Prostate gland (tissue), 2 donors: ENCODE data around the gene TSEN54. TPM values are rescaled to one million over a fixed set of nuclear protein-coding genes. Genes with fewer than 3 reads are reported as not detected.

Experiments used
- DNase-seq: peaks from one replicate; pipeline ENCODE4 v3.0.0-alpha.2; 2019; ENCODE audit warnings: low spot score
- H3K27ac ChIP-seq, 2 donors: fragments of 200-600 bp; sonication (generic); 2 replicates each; pipeline ENCODE4 v1.5.1; 2017 to 2019
- H3K27me3 ChIP-seq: fragments of 200-600 bp; sonication (generic); replicated peaks from 2 replicates; pipeline ENCODE4 v1.5.1; 2019; ENCODE audit not compliant: insufficient read depth
- H3K36me3 ChIP-seq, 2 donors: fragments of 200-600 bp; sonication (generic); 1 replicate in 1 of 2; 2 replicates in 1 of 2; pipeline versions ENCODE4 v1.5.1 to v1.8.1; 2017 to 2019
- H3K4me1 ChIP-seq: fragments of 200-600 bp; sonication (generic); replicated peaks from 2 replicates; pipeline ENCODE4 v1.5.1; 2019
- H3K4me3 ChIP-seq, 2 donors: fragments of 200-600 bp; sonication (generic); 2 replicates each; pipeline ENCODE4 v1.5.1; 2017 to 2019
- H3K9me3 ChIP-seq: fragments of 200-600 bp; sonication (generic); 2 replicates; pipeline ENCODE4 v1.5.1; 2017
- POLR2A ChIP-seq: fragments of 450-650 bp; IDR thresholded peaks from one replicate; pipeline ENCODE4 v1.6.1; 2016; ENCODE audit warnings: antibody characterized with exemption, mild to moderate bottlenecking
- POLR2AphosphoS5 ChIP-seq: sonication (generic); formaldehyde crosslinking; IDR thresholded peaks from one replicate; pipeline ENCODE4 v1.6.1; 2017; ENCODE audit warnings: antibody characterized with exemption
- WGBS: methylation state at CpG from one replicate; pipeline ENCODE4 v1.1.5; 2018; 5-methylcytosine and 5-hydroxymethylcytosine counted together
- intact Hi-C: fragments of 100-400 bp; cut with DNase I; formaldehyde crosslinking; loops from one replicate; pipeline ENCODE4 v1.14.2; 2022
- total RNA-seq, 2 donors: library from RNA; depleted of rRNA; stranded (reverse); fragments of >200 nt; gene quantifications; one replicate each; pipeline ENCODE4 v1.1.0, GENCODE V29; 2016
- TF ChIP-seq, protein P1 (sequence below), 4 experiments: fragments of 200-600 bp in 2 of 4; fragments of 450-650 bp in 2 of 4; sonication (generic) in 2 of 4; IDR thresholded peaks; 1 replicate in 3 of 4; 2 replicates in 1 of 4; pipeline ENCODE4 v1.5.1; 2016 to 2019; ENCODE audit warnings: antibody characterized with exemption in 4 of 4, mild to moderate bottlenecking in 2 of 4, moderate library complexity in 2 of 4

Gene TSEN54
- total RNA-seq, 2 donors from 2014 or later: 45.9 to 56.2 TPM

DNA sequence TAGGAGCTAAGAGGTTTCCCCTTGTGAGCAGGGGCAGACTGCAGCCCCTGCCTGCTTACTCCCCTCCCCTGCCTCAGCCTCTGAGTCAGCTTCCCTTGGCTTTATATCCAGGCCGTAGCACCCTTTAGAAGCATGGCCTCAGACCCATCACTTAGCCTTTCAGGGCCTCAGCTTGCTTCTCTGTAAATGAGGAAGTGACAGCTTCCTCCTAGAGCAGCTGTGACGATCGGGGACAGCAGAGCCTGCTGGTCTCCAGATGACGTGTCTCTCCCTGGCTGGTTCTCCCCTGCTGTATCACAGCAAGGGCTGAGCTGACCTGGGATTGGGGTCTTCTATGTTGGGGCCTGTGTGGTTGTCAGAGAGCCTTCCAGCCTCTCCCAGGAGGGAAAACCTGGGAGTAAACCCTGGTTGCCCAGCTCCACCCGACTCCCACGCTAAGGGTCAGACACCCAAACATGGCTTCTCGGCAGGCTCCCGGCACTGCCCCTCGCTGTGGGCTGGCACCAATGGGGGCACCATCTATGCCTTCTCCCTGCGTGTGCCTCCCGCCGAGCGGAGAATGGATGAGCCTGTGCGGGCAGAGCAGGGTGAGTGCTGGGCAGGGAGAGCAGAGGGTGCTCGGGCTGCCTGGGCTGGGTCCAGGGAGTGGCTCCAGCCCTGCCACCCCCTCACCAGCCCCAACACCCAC, 55.0 kb downstream of the TSEN54 start:
- Histone ChIP-seq H3K27ac (no peak overlapping the region), H3K4me3 (no peak overlapping the region), H3K36me3 (no peaks in the 10 kb centered on the region), H3K27me3 (no peaks in the 10 kb centered on the region), H3K4me1 (no peaks in the 10 kb centered on the region), H3K9me3 (no peaks in the 10 kb centered on the region)
- DNase-seq: no peak
- intact Hi-C loops: no loop called here
- TF ChIP-seq, protein P1, sequence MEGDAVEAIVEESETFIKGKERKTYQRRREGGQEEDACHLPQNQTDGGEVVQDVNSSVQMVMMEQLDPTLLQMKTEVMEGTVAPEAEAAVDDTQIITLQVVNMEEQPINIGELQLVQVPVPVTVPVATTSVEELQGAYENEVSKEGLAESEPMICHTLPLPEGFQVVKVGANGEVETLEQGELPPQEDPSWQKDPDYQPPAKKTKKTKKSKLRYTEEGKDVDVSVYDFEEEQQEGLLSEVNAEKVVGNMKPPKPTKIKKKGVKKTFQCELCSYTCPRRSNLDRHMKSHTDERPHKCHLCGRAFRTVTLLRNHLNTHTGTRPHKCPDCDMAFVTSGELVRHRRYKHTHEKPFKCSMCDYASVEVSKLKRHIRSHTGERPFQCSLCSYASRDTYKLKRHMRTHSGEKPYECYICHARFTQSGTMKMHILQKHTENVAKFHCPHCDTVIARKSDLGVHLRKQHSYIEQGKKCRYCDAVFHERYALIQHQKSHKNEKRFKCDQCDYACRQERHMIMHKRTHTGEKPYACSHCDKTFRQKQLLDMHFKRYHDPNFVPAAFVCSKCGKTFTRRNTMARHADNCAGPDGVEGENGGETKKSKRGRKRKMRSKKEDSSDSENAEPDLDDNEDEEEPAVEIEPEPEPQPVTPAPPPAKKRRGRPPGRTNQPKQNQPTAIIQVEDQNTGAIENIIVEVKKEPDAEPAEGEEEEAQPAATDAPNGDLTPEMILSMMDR (IDR thresholded peaks at IDR 0.05): no peak
- no peak for TF ChIP-seq POLR2A
- TF ChIP-seq POLR2AphosphoS5: no peak
- 85% methylated on average over 15 of the region's 15 CpGs for WGBS

DNA sequence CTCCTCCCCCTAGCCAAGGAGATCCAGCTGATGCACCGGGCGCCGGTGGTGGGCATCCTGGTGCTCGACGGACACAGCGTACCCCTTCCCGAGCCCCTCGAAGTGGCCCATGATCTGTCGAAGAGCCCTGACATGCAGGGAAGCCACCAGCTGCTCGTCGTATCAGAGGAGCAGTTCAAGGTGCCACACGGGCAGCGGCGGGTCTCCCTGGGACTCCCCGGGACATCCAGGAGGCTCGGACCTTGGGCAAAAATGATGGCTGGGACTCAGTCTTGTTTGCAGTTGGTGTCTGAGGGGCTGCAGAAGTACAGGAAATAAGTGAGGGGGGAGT, 55.5 kb downstream of the TSEN54 start:
- H3K4me3 ChIP-seq: no peak overlapping the region
- WGBS: 95% methylated on average over 16 of the region's 16 CpGs
- DNase-seq: no peak
- no peaks in the 10 kb centered on the region for H3K27me3 ChIP-seq
- no peak overlapping the region for H3K27ac ChIP-seq
- no peaks in the 10 kb centered on the region for H3K36me3 ChIP-seq
- TF ChIP-seq POLR2AphosphoS5 (no peak), POLR2A (no peak)
- TF ChIP-seq, protein P1 (IDR thresholded peaks at IDR 0.05): no peak
- no peaks in the 10 kb centered on the region for H3K4me1 ChIP-seq
- no peaks in the 10 kb centered on the region for H3K9me3 ChIP-seq
- intact Hi-C loops: no loop called here

DNA sequence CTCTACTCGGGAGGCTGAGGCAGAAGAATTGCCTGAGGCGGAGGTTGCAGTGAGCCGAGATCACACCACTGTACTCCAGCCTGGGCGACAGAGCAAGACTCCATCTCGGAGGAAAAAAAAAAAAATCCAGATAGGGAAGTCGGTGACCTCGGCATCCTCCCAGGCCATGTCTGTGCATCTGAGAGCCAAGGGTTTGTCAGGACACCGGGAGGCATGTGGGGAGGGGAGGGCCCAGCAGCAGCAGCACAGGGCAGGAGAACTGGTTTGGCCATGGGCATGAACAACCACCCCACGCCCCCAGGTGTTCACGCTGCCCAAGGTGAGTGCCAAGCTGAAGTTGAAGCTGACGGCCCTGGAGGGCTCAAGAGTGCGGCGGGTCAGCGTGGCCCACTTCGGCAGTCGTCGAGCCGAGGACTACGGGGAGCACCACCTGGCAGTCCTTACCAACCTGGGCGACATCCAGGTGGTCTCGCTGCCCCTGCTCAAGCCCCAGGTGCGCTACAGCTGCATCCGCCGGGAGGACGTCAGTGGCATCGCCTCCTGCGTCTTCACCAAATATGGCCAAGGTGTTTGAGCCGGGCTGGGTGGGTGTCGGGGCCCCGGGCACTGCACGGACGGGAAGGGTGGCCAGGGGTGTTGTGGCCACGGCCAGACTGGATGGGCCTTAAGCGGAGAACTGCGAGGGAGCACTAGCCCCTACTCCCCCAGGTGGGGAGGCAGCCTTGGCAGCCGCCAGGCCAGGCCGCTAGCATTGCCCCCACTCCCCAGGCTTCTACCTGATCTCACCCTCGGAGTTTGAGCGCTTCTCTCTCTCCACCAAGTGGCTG, 56.6 kb downstream of the TSEN54 start:
- Histone ChIP-seq H3K4me1 (no peaks in the 10 kb centered on the region), H3K36me3 (no peaks in the 10 kb centered on the region), H3K27ac (no peak overlapping the region), H3K4me3 (no peak overlapping the region), H3K27me3 (no peaks in the 10 kb centered on the region), H3K9me3 (no peaks in the 10 kb centered on the region)
- intact Hi-C loops: no loop called here
- 85% methylated on average over 31 of the region's 39 CpGs for WGBS
- DNase-seq: no peak
- no peak for TF ChIP-seq POLR2A
- TF ChIP-seq, protein P1 (IDR thresholded peaks at IDR 0.05): no peak
- TF ChIP-seq POLR2AphosphoS5: no peak

DNA sequence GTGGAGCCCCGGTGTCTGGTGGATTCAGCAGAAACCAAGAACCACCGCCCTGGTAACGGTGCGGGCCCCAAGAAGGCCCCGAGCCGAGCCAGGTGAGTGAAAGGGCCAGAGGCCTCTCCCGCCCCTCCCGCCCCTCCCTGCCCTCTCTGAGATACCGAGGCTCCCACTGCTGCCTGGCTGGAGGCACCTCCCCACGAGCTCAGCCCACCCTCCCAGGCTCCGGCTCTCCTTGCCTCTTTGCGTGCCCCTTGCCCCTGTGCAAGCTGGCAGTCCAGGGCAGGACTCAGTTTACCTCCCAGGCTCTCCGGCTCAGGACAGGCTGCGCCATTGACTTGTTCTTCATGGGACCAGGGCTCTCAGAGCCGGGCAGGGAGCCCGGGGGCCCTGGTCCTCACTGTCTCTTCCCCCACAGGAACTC, 57.2 kb downstream of the TSEN54 start:
- TF ChIP-seq, protein P1 (IDR thresholded peaks at IDR 0.05): no peak
- no peak for TF ChIP-seq POLR2A
- no peak for TF ChIP-seq POLR2AphosphoS5
- Histone ChIP-seq H3K36me3 (no peaks in the 10 kb centered on the region), H3K4me1 (no peaks in the 10 kb centered on the region), H3K27ac (no peak overlapping the region), H3K9me3 (no peaks in the 10 kb centered on the region), H3K4me3 (no peak overlapping the region), H3K27me3 (no peaks in the 10 kb centered on the region)
- intact Hi-C loops: no loop called here
- 88% methylated on average over 16 of the region's 16 CpGs for WGBS
- DNase-seq: no peak

DNA sequence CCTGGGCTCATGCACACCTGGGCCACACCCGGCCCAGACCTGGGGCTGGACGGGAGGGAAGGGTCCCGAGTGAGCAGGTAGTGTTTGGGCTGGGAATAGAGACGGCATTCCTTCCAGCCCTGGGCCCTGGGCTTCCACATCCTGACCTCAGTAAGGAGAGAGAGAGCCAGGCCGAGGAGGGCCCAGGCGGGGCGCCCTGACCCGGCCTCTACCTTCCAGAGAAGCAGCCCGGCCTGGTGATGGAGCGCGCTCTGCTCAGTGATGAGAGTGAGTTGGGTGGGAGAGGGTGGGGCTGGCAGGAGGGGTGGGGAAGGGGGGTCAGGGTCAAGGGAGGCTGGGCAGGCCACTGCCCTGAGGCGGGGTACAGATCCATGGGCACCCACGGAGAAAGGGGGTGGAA, 57.7 kb downstream of the TSEN54 start:
- 95% methylated on average over 13 of the region's 13 CpGs for WGBS
- no peak for DNase-seq
- H3K27me3 ChIP-seq: no peaks in the 10 kb centered on the region
- TF ChIP-seq POLR2A (no peak), POLR2AphosphoS5 (no peak)
- TF ChIP-seq, protein P1 (IDR thresholded peaks at IDR 0.05): no peak
- intact Hi-C loops: no loop called here
- H3K9me3 ChIP-seq: no peaks in the 10 kb centered on the region
- H3K4me1 ChIP-seq: no peaks in the 10 kb centered on the region
- no peak overlapping the region for H3K27ac ChIP-seq
- H3K4me3 ChIP-seq: no peak overlapping the region
- H3K36me3 ChIP-seq: no peaks in the 10 kb centered on the region
